Heart left ventricle (tissue), 13 donors: ENCODE results near the gene STK26.

ENCODE experiments used
- CTCF ChIP-seq, 12 donors: fragments of 200-600 bp; sonication (generic) in 4 of 12; IDR thresholded peaks; one replicate each; pipeline versions ENCODE4 v1.5.0 to v1.8.0; 2018 to 2022; ENCODE audit warnings: antibody characterized with exemption in 12 of 12, mild to moderate bottlenecking in 5 of 12
- POLR2A ChIP-seq, 2 donors: fragments of 450-650 bp; IDR thresholded peaks; one replicate each; pipeline ENCODE4 v1.6.1; 2017; ENCODE audit warnings: antibody characterized with exemption in 2 of 2, mild to moderate bottlenecking in 2 of 2, moderate library complexity in 2 of 2
- donor health status: ischemic (EF 13 %, LVEDD 7.1; RV severe dilation, severe dysfunction).
- donor health status: DM: no; HTN: yes; CAD: no.
- donor health status: DM: no; HTN: no; CAD: no.
- donor health status: ischemic (EF 25% LVEDD 6.9; RV normal size, moderate dysfunction).
- donor health status: ischemic (EF 25% LVEDD 5.7; RV mildly dilated, moderate dysfunction).
- donor health status: ischemic (EF 35%, LVEDD 5.7; RV mildly dilated, moderate dysfunction).
- donor health status: nonischemic (EF 11% LVEDD 7.7; RV severe dilation, severe dysfunction).
- donor health status: DM: yes; HTN: yes; CAD: no.
- donor health status: PGD.
- donor health status: ischemic (EF 29% LVEDD 5.4; RV normal size, mild dysfunction).
- donor health status: nonischemic (EF 23%, LVEDD 6.1; RV moderate dilation, normal function).

DNA sequence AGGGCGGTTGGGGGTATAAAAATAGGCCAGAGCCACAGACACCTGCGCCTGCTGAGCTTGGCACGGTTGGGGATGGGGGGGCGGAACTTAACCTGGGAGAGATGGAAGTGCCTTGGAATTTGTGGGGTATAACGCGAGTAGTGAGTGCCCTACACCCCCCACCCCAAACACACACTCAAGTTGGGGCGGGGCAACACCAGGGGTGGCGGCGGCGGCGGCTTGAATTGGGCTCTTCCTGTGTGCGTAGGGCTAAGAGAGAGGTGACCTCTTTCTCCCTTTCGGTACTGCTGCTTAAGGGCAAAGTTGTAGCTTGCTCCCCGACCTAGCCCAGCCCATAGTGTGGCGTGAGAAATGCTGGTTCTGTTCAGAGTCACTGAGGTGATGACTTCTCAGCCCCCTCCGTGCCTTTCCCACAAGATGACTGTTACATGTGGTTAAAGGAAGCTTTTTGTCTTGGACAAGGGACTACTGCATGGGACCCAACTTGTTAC, 839 bp downstream of the STK26 start:
- no peak for TF ChIP-seq POLR2A (IDR thresholded peaks at IDR 0.05)
- TF ChIP-seq CTCF (IDR thresholded peaks at IDR 0.05) = no peak
